Measurements from ENCODE around the gene STPG2. TPM values are rescaled to one million over a fixed set of nuclear protein-coding genes. Genes with fewer than 3 reads are reported as not detected.

STPG2 gene
- total RNA-seq, 2 donors from 2014 or later = 0.77 to 1.1 TPM

DNA sequence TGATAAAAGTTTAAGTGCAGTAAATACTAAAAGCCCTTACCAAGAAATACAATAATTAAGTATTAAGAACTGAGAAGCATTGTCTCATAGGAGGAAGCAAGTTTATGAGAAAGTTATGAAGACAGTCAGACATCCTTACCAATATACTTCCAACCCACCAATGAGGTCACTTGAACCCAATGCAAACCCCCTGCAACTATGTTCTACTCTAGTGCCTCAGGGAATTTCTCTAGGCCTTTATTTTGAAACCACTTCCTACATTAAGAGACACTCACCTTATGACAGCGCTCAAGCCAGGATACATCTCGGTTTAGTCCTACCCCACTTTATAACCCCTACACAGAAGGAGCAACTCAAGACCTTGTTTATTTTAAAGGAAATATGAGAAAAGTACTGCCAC lies 61.3 kb downstream of the STPG2 start:
- no peaks in the 10 kb centered on the region for H3K9me3 ChIP-seq
- H3K27ac ChIP-seq = no peak overlapping the region
- no peaks in the 10 kb centered on the region for H3K4me1 ChIP-seq (replicated peaks)
- no peak overlapping the region for H3K4me3 ChIP-seq
- H3K36me3 ChIP-seq = no peaks in the 10 kb centered on the region
- WGBS = 79% methylated on average over 2 of the region's 2 CpGs
- intact Hi-C loops (cut with DNase I) = no loop called here
- no peak for DNase-seq (ENCODE audit: low spot score)
- no peaks in the 10 kb centered on the region for H3K27me3 ChIP-seq (replicated peaks; ENCODE audit: insufficient read depth)
- no peak for TF ChIP-seq POLR2A (IDR thresholded peaks at IDR 0.05)
- TF ChIP-seq POLR2AphosphoS5 (IDR thresholded peaks at IDR 0.05) = no peak
- TF ChIP-seq, protein P1, sequence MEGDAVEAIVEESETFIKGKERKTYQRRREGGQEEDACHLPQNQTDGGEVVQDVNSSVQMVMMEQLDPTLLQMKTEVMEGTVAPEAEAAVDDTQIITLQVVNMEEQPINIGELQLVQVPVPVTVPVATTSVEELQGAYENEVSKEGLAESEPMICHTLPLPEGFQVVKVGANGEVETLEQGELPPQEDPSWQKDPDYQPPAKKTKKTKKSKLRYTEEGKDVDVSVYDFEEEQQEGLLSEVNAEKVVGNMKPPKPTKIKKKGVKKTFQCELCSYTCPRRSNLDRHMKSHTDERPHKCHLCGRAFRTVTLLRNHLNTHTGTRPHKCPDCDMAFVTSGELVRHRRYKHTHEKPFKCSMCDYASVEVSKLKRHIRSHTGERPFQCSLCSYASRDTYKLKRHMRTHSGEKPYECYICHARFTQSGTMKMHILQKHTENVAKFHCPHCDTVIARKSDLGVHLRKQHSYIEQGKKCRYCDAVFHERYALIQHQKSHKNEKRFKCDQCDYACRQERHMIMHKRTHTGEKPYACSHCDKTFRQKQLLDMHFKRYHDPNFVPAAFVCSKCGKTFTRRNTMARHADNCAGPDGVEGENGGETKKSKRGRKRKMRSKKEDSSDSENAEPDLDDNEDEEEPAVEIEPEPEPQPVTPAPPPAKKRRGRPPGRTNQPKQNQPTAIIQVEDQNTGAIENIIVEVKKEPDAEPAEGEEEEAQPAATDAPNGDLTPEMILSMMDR (IDR thresholded peaks at IDR 0.05) = no peak

DNA sequence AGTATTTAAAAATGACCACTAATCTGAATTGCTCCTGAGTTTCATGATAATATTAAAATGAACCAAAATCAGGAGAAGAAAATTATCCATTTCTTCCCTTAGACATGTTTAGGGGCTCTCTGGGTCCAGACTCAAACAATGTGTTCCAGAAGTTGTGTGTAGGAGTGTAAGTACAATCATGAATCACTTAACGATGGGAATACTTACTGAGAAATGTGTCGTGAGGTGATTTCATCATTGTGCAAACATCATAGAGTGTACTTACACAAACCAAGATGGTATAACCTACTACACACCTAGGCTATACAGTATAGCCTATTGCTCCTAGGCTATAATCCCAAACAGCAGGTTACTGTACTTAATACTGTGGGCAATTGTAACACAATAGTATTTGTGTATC lies 74.8 kb downstream of the STPG2 start:
- intact Hi-C loops (cut with DNase I) = no loop called here
- WGBS = 49% methylated on average over 2 of the region's 2 CpGs
- Histone ChIP-seq H3K4me3 (no peak overlapping the region), H3K27ac (no peak overlapping the region), H3K9me3 (no peaks in the 10 kb centered on the region), H3K27me3 (replicated peaks; ENCODE audit: insufficient read depth) (no peaks in the 10 kb centered on the region), H3K4me1 (replicated peaks) (no peaks in the 10 kb centered on the region), H3K36me3 (no peaks in the 10 kb centered on the region)
- no peak for DNase-seq (ENCODE audit: low spot score)
- TF ChIP-seq POLR2A (IDR thresholded peaks at IDR 0.05) (no peak), POLR2AphosphoS5 (IDR thresholded peaks at IDR 0.05) (no peak)
- TF ChIP-seq, protein P1 (IDR thresholded peaks at IDR 0.05) = no peak

DNA sequence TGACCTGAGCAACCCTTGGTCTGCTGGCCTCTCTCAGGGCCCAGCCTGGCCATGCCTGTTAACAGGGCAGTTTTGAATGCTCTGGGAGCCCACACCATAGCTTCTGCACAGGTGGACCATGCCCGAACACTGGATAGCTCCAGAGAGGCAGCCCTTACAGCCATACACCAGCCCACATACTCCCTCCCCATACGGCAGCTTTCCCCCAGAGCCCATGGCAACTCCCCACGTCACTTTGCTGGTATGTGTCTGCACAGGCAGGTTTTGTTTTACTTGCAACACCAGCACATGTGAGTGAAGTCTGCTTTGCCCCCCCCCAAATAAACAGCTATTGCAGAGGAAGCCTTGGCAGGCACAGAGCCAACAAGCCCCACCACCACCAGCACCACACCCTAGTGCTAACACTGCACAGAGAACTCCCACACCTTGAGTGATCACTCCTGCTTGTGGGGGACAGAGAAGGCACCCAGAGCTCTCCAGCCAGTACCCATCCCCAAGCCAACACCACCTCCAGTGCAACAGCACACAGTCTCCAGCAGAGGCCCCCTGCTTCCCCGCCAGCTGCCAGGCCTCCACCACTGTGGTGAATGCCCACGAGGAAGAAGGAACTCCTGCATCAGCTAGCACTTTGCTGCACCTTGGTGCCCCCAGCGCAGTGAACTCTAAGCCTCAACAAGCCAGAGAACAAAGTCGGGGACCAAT lies 87.3 kb downstream of the STPG2 start:
- Histone ChIP-seq H3K4me3 (no peak overlapping the region), H3K36me3 (no peaks in the 10 kb centered on the region), H3K4me1 (replicated peaks) (no peaks in the 10 kb centered on the region), H3K27me3 (replicated peaks; ENCODE audit: insufficient read depth) (no peaks in the 10 kb centered on the region), H3K27ac (no peak overlapping the region), H3K9me3 (no peaks in the 10 kb centered on the region)
- DNase-seq (ENCODE audit: low spot score) = no peak
- TF ChIP-seq POLR2A (IDR thresholded peaks at IDR 0.05) (no peak), POLR2AphosphoS5 (IDR thresholded peaks at IDR 0.05) (no peak)
- TF ChIP-seq, protein P1 (IDR thresholded peaks at IDR 0.05) = no peak
- intact Hi-C loops (cut with DNase I) = no loop called here
- WGBS = 79% methylated on average over 7 of the region's 7 CpGs

DNA sequence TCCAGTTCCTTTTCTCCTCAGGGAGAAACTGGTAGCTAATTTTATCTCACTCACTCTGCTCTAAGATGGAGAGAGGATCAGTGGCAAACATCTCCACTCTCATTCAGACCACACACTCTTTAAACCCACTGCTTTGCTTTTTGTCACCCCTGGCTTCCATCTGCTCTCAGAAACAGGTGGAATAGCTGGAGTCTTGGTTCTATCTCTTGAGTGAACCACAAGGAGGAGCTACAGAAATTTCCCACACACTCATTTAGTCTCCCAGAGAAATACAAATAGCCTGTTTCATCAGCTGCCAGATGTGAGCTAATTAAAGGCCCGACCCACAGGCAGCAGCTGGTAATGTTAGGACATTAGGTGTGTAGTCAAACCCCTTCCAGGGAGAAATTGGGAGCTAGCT lies 96.6 kb downstream of the STPG2 start:
- no peaks in the 10 kb centered on the region for H3K9me3 ChIP-seq
- H3K36me3 ChIP-seq = no peaks in the 10 kb centered on the region
- DNase-seq (ENCODE audit: low spot score) = no peak
- intact Hi-C loops (cut with DNase I) = no loop called here
- H3K4me1 ChIP-seq (replicated peaks) = no peaks in the 10 kb centered on the region
- no peak for TF ChIP-seq POLR2AphosphoS5 (IDR thresholded peaks at IDR 0.05)
- TF ChIP-seq, protein P1 (IDR thresholded peaks at IDR 0.05) = no peak
- no peak for TF ChIP-seq POLR2A (IDR thresholded peaks at IDR 0.05)
- WGBS = 54% methylated on average over 1 of the region's 1 CpG
- H3K4me3 ChIP-seq = no peak overlapping the region
- H3K27me3 ChIP-seq (replicated peaks; ENCODE audit: insufficient read depth) = no peaks in the 10 kb centered on the region
- no peak overlapping the region for H3K27ac ChIP-seq

DNA sequence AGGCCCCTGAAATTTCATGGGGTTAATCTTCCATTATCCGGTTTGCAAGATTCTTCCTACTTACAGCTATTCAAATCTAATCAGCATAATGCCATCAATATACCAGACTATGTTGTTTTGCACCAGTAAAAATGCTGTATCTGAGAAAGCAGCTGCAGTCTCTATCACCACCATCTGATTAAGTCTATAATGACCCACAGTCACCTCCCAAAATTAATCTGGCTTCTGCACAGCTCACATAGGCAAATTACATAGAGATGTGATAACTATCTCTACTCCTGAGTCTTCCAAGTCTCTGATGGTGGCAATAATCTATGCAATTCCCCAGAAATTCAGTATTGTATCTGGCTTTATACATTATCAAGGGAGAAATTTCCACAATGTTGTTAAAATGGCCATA lies 113.2 kb downstream of the STPG2 start:
- Histone ChIP-seq H3K27me3 (replicated peaks; ENCODE audit: insufficient read depth) (no peaks in the 10 kb centered on the region), H3K4me3 (no peak overlapping the region), H3K4me1 (replicated peaks) (no peaks in the 10 kb centered on the region), H3K27ac (no peak overlapping the region), H3K9me3 (no peaks in the 10 kb centered on the region), H3K36me3 (no peaks in the 10 kb centered on the region)
- no peak for DNase-seq (ENCODE audit: low spot score)
- TF ChIP-seq POLR2A (IDR thresholded peaks at IDR 0.05) (no peak), POLR2AphosphoS5 (IDR thresholded peaks at IDR 0.05) (no peak)
- TF ChIP-seq, protein P1 (IDR thresholded peaks at IDR 0.05) = no peak
- WGBS = 88% methylated on average over 1 of the region's 1 CpG
- intact Hi-C loops (cut with DNase I) = no loop called here

All from prostate gland (tissue), 2 donors.